Heart left ventricle (tissue), 16 donors: ENCODE results near the gene PRKN. TPM values are rescaled to one million over a fixed set of nuclear protein-coding genes. Genes with fewer than 3 reads are reported as not detected.

Experiments
- ATAC-seq, 4 donors: fragments of 200-7000 bp; cut with Tn5 transposase; one replicate each; pipeline ENCODE4 v1.9.1; 2020 to 2022; ENCODE audit warnings: moderate library complexity in 4 of 4, mild to moderate bottlenecking in 3 of 4, moderate number of reproducible peaks in 1 of 4
- DNase-seq, 5 donors: peaks; one replicate each; pipeline ENCODE4 v3.0.0-alpha.2; 2020
- H3K27ac ChIP-seq, 12 donors: fragments of 200-600 bp; sonication (generic) in 4 of 12; one replicate each; pipeline versions ENCODE4 v1.5.0 to v1.8.0; 2016 to 2022; ENCODE audit warnings: mild to moderate bottlenecking in 2 of 12
- H3K27me3 ChIP-seq, 9 donors: fragments of 200-600 bp; sonication (generic) in 2 of 9; one replicate each; pipeline versions ENCODE4 v1.5.1 to v1.8.0; 2016 to 2022; ENCODE audit warnings: mild to moderate bottlenecking in 3 of 9
- H3K36me3 ChIP-seq, 9 donors: fragments of 200-600 bp; sonication (generic) in 2 of 9; one replicate each; pipeline versions ENCODE4 v1.5.0 to v1.8.0; 2018 to 2022; ENCODE audit warnings: mild to moderate bottlenecking in 2 of 9
- H3K4me1 ChIP-seq, 12 donors: fragments of 200-600 bp; sonication (generic) in 4 of 12; one replicate each; pipeline versions ENCODE4 v1.5.0 to v1.8.0; 2016 to 2022; ENCODE audit warnings: mild to moderate bottlenecking in 3 of 12
- H3K4me3 ChIP-seq, 12 donors: fragments of 200-600 bp; sonication (generic) in 4 of 12; one replicate each; pipeline versions ENCODE4 v1.5.0 to v1.8.0; 2017 to 2022; ENCODE audit warnings: mild to moderate bottlenecking in 9 of 12, moderate library complexity in 4 of 12
- H3K9me3 ChIP-seq, 12 donors: fragments of 200-600 bp; sonication (generic) in 4 of 12; one replicate each; pipeline versions ENCODE4 v1.5.0 to v1.8.0; 2016 to 2022; ENCODE audit warnings: mild to moderate bottlenecking in 1 of 12
- POLR2A ChIP-seq, 2 donors: fragments of 450-650 bp; IDR thresholded peaks; one replicate each; pipeline ENCODE4 v1.6.1; 2017; ENCODE audit warnings: antibody characterized with exemption in 2 of 2, mild to moderate bottlenecking in 2 of 2, moderate library complexity in 2 of 2
- WGBS, 4 donors: extraction: QIAGEN DNeasy Blood & Tissue Kit in 2 of 4; methylation state at CpG; one replicate each; pipeline versions ENCODE4 v1.1.5 to v1.1.7; 2013 to 2018; 5-methylcytosine and 5-hydroxymethylcytosine counted together
- intact Hi-C, 10 donors: fragments of 100-400 bp; cut with DNase I; formaldehyde crosslinking; loops; one replicate each; pipeline versions ENCODE4 v1.11.1 to v1.14.2; 2022
- polyA plus RNA-seq, 2 donors: library from polyadenylated mRNA; stranded (reverse); fragments of 200-250 nt; gene quantifications; one replicate each; pipeline ENCODE4 v1.2.3, GENCODE V29; 2013
- total RNA-seq, 9 donors: library from RNA; depleted of rRNA in 2 of 9; stranded (reverse); fragments of >200 nt in 2 of 9; fragmentation: NEBNext Ultra II Directional in 3 of 9; extraction: Animal tissue kit (Norgen Biotek cat#: 25700) in 3 of 9; gene quantifications; one replicate each; pipeline versions ENCODE4 v1.1.0 to v1.2.4, GENCODE V29; 2016 to 2023
- TF ChIP-seq, protein P1 (sequence below), 12 donors: fragments of 200-600 bp; sonication (generic) in 4 of 12; IDR thresholded peaks; one replicate each; pipeline versions ENCODE4 v1.5.0 to v1.8.0; 2018 to 2022; ENCODE audit warnings: antibody characterized with exemption in 12 of 12, mild to moderate bottlenecking in 5 of 12
- donor health status: ischemic (EF 13 %, LVEDD 7.1; RV severe dilation, severe dysfunction).
- donor health status: healthy with polysubstance abuse.
- donor health status: DM: no; HTN: yes; CAD: no.
- donor health status: DM: no; HTN: no; CAD: no.
- donor health status: ischemic (EF 25% LVEDD 6.9; RV normal size, moderate dysfunction).
- donor health status: ischemic (EF 25% LVEDD 5.7; RV mildly dilated, moderate dysfunction).
- donor health status: healthy.
- donor health status: DM: yes; HTN: yes; CAD: no.
- donor health status: ischemic (EF 35%, LVEDD 5.7; RV mildly dilated, moderate dysfunction).
- donor health status: nonischemic (EF 11% LVEDD 7.7; RV severe dilation, severe dysfunction).
- donor health status: DM: yes; HTN: yes; CAD: no.
- donor health status: PGD.
- donor health status: ischemic (EF 29% LVEDD 5.4; RV normal size, mild dysfunction).
- donor health status: nonischemic (EF 23%, LVEDD 6.1; RV moderate dilation, normal function).

Gene PRKN
- total and polyA plus RNA-seq, 11 donors, result 3.4 to 32.5 (median 21.2) TPM

DNA sequence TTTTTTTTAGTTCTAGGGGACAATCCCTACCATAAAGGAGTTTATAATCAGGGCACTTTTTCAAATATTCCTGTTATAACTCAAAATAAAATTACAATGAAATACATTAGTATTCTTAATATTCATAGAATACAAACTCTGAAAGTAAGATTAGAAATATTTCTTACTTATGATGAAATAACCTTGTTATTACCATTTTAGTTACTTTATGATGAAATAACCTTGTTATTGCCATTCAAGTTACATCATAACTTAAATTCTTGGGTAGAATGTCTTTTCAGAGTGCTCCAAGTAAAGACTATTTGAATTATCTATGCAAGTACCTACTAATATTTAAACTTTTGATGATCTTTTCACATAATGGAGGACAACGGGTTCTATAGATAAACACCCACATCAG lies 43.4 kb upstream of the PRKN start:
- H3K9me3 ChIP-seq, result peaks cover 0 to 12% (median 0%) of the 10 kb centered on the region in 12 donors
- H3K4me3 ChIP-seq, result no peak overlapping the region
- no peaks in the 10 kb centered on the region for H3K4me1 ChIP-seq
- ATAC-seq (no peak), DNase-seq (no peak)
- intact Hi-C loops, result no loop called here
- 89 to 97% (median 96%) methylated on average over 1 of the region's 1 CpG for WGBS, 4 donors
- no peaks in the 10 kb centered on the region for H3K36me3 ChIP-seq
- TF ChIP-seq, protein P1, sequence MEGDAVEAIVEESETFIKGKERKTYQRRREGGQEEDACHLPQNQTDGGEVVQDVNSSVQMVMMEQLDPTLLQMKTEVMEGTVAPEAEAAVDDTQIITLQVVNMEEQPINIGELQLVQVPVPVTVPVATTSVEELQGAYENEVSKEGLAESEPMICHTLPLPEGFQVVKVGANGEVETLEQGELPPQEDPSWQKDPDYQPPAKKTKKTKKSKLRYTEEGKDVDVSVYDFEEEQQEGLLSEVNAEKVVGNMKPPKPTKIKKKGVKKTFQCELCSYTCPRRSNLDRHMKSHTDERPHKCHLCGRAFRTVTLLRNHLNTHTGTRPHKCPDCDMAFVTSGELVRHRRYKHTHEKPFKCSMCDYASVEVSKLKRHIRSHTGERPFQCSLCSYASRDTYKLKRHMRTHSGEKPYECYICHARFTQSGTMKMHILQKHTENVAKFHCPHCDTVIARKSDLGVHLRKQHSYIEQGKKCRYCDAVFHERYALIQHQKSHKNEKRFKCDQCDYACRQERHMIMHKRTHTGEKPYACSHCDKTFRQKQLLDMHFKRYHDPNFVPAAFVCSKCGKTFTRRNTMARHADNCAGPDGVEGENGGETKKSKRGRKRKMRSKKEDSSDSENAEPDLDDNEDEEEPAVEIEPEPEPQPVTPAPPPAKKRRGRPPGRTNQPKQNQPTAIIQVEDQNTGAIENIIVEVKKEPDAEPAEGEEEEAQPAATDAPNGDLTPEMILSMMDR (IDR thresholded peaks at IDR 0.05), result no peak
- no peak for TF ChIP-seq POLR2A (IDR thresholded peaks at IDR 0.05)
- H3K27me3 ChIP-seq, result no peaks in the 10 kb centered on the region
- no peak overlapping the region for H3K27ac ChIP-seq

DNA sequence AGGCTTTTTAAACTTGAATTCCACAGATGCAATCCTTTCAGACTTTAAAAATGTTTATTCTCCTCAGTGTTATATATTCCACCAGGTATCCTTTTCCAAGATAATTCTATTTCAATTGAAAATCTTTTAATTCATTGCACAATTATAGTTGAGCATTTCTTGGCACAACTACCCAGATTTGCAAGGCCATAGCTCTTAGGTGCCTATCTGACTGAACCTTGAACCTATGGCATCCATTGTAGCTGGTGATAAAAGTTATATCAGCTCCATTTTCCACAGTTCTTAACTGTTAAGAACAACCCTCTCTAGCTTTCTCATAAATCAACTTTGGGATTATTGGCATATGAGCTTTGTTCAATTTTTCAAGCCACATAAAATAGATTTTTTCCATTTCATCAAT lies 42.6 kb upstream of the PRKN start:
- TF ChIP-seq POLR2A (IDR thresholded peaks at IDR 0.05), result no peak
- Histone ChIP-seq H3K27ac (no peak overlapping the region), H3K4me1 (no peaks in the 10 kb centered on the region), H3K36me3 (no peaks in the 10 kb centered on the region), H3K4me3 (no peak overlapping the region), H3K27me3 (no peaks in the 10 kb centered on the region), H3K9me3 (peaks cover 0 to 12% (median 0%) of the 10 kb centered on the region in 12 donors)
- ATAC-seq (no peak), DNase-seq (no peak)
- intact Hi-C loops, result no loop called here

DNA sequence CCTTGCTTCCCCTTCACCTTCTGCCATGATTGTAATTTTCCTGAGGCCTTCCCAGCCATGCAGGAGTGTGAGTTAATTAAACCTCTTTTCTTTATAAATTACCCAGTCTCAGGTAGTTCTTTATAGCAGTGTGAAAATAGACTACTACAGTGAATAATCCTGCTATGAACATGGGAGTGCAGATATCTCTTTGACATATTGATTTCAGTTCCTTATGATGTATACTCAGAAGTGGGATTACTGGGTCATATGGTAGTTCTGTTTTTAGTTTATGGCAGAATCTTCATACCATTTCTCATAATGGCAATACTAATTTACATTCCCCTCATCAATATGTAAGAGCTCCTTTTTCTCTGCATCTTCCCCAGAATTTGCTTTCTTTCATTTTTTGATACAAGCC lies 26.2 kb upstream of the PRKN start:
- no peak overlapping the region for H3K27ac ChIP-seq
- peaks cover 0 to 8% (median 0%) of the 10 kb centered on the region in 12 donors for H3K9me3 ChIP-seq
- H3K4me1 ChIP-seq, result no peaks in the 10 kb centered on the region
- DNase-seq (no peak), ATAC-seq (no peak)
- H3K27me3 ChIP-seq, result no peaks in the 10 kb centered on the region
- H3K36me3 ChIP-seq, result no peaks in the 10 kb centered on the region
- H3K4me3 ChIP-seq, result no peak overlapping the region
- no peak for TF ChIP-seq POLR2A (IDR thresholded peaks at IDR 0.05)
- intact Hi-C loops, result no loop called here

DNA sequence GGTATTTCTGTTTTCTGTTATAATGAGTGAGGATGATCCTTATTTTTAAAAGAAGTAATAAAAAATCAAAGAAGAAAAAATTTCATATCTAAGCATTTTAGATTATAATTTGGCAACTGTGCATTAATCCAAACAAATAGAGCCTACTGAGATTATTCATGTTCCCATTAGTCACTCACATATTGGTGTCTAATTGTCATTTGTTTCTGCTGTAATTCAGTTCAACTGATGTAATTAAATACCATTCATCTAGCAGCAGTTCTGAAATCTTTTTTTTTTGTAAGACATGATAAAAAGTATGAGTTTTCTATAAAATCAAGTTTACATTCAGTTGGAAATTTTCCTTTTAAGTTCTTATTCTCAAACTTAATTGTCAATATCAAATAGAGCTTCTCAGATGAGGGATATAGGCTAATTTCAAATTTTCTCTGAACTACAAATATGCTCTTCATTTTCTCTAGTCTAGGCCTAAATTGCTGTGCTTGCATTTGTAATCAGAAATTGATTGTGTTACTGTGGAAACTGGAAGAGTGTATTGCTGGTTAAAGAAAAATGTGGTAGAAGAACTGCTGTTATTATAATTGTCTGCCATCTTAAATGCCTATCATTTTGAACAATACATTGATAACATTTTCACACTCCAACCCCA lies 23.8 kb upstream of the PRKN start:
- TF ChIP-seq, protein P1 (IDR thresholded peaks at IDR 0.05), result no peak
- no peak for TF ChIP-seq POLR2A (IDR thresholded peaks at IDR 0.05)
- Histone ChIP-seq H3K27me3 (no peaks in the 10 kb centered on the region), H3K9me3 (peaks cover 0 to 2% (median 0%) of the 10 kb centered on the region in 12 donors), H3K4me1 (no peaks in the 10 kb centered on the region), H3K36me3 (no peaks in the 10 kb centered on the region), H3K4me3 (no peak overlapping the region), H3K27ac (no peak overlapping the region)
- intact Hi-C loops, result no loop called here
- no peak for ATAC-seq
- DNase-seq, result no peak

DNA sequence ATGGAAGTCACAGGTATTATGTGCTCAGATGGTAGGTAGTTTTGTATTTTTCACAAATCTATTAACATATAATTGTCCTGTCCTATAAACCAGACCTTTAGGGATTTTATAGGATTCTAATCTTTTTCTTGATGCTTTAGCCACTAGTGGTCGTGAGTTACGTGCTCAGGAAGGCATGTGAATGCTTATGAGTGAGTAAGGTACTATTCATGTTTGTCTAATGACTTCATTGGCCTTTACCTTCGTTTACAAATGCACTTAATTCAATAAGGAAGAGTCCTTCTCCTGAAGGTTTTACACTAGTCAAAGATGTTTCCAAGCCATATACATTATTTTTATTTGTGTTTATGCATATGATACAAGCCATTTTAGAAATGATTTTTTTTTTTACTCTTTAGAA lies 23.2 kb upstream of the PRKN start:
- 62 to 75% (median 71%) methylated on average over 3 of the region's 3 CpGs for WGBS, 4 donors
- Histone ChIP-seq H3K36me3 (no peaks in the 10 kb centered on the region), H3K9me3 (no peaks in the 10 kb centered on the region), H3K4me1 (no peaks in the 10 kb centered on the region), H3K27me3 (no peaks in the 10 kb centered on the region), H3K4me3 (no peak overlapping the region), H3K27ac (no peak overlapping the region)
- intact Hi-C loops, result no loop called here
- no peak for ATAC-seq
- no peak for TF ChIP-seq POLR2A (IDR thresholded peaks at IDR 0.05)
- TF ChIP-seq, protein P1 (IDR thresholded peaks at IDR 0.05), result no peak
- no peak for DNase-seq
